Uterus (tissue), 4 donors: Measurements from ENCODE around the gene DCAF5. TPM values are rescaled to one million over a fixed set of nuclear protein-coding genes. Genes with fewer than 3 reads are reported as not detected.

Experiments used
- DNase-seq, 2 donors: peaks; one replicate each; pipeline ENCODE4 v3.0.0-alpha.2; 2019 to 2020
- H3K27ac ChIP-seq, 2 donors: fragments of 200-600 bp; sonication (generic); 1 replicate in 1 of 2; 2 replicates in 1 of 2; pipeline ENCODE4 v1.5.1; 2016 to 2018
- H3K27me3 ChIP-seq, 2 donors: fragments of 200-600 bp; sonication (generic); one replicate each; pipeline ENCODE4 v1.5.1; 2018 to 2019; ENCODE audit warnings: control low read depth in 1 of 2
- H3K36me3 ChIP-seq, 2 donors: fragments of 200-600 bp; sonication (generic); one replicate each; pipeline ENCODE4 v1.5.1; 2019; ENCODE audit warnings: control low read depth in 1 of 2
- H3K4me1 ChIP-seq, 2 donors: fragments of 200-600 bp; sonication (generic); one replicate each; pipeline ENCODE4 v1.5.1; 2018 to 2019; ENCODE audit warnings: control low read depth in 1 of 2
- H3K4me3 ChIP-seq, 2 donors: fragments of 200-600 bp; sonication (generic); 1 replicate in 1 of 2; 2 replicates in 1 of 2; pipeline ENCODE4 v1.5.1; 2018 to 2019; ENCODE audit warnings: mild to moderate bottlenecking in 1 of 2
- H3K9me3 ChIP-seq, 2 donors: fragments of 200-600 bp; sonication (generic); one replicate each; pipeline ENCODE4 v1.5.1; 2019; ENCODE audit warnings: control low read depth in 1 of 2
- CTCF ChIP-seq, 4 experiments: fragments of 200-600 bp in 2 of 4; fragments of 450-650 bp in 2 of 4; sonication (generic) in 2 of 4; IDR thresholded peaks; one replicate each; pipeline ENCODE4 v1.5.1; 2016 to 2019; ENCODE audit warnings: antibody characterized with exemption in 4 of 4, mild to moderate bottlenecking in 2 of 4, moderate library complexity in 1 of 4
- POLR2A ChIP-seq, 2 donors: fragments of 450-650 bp; IDR thresholded peaks; one replicate each; pipeline ENCODE4 v1.6.1; 2016; ENCODE audit warnings: antibody characterized with exemption in 2 of 2, mild to moderate bottlenecking in 1 of 2, moderate library complexity in 1 of 2
- intact Hi-C: fragments of 100-400 bp; cut with DNase I; formaldehyde crosslinking; loops from one replicate; pipeline ENCODE4 v1.15.1; 2023; ENCODE audit warnings: low total_unique reads
- total RNA-seq, 4 donors: library from RNA; depleted of rRNA in 3 of 4; stranded (reverse); fragments of >200 nt in 3 of 4; gene quantifications; one replicate each; pipeline versions ENCODE4 v1.1.0 to v1.2.4, GENCODE V29; 2014 to 2023
- donor health status: DM: yes; HTN: yes; CAD: no.

DCAF5 gene
- total RNA-seq, 4 donors from 2014 or later, result 32.2 to 68.5 (median 60.0) TPM

GRCh38 chr14:69096781-69097475 is 56.0 kb downstream of the DCAF5 start:
- Histone ChIP-seq H3K27me3 (no peaks in the 10 kb centered on the region), H3K4me1 (no peaks in the 10 kb centered on the region), H3K4me3 (no peak overlapping the region), H3K27ac (peak overlapping the region; percentile 2 to 68), H3K36me3 (no peaks in the 10 kb centered on the region), H3K9me3 (no peaks in the 10 kb centered on the region)
- TF ChIP-seq POLR2A (IDR thresholded peaks at IDR 0.05), result no peak
- no peak for TF ChIP-seq CTCF (IDR thresholded peaks at IDR 0.05)
- DNase-seq, result no peak
- intact Hi-C loops, result no loop called here

DNA sequence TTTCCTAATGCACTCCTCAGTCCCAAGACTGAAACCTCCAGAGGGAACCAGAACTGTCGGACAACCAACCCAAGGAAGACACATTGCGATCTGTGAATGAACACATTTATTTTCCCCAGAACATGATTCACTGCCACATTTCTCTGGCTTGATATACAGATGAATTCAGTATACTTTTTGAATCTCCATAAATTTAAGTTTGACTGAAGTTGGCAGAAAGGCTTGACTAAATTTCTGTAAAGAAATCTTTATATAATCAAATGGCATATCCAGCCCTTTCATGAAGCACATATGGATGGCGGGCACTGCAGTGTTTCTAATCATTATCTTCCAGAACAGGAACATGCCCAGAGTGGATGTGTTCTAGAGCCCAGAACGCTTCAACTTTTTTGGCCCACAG is 56.7 kb downstream of the DCAF5 start:
- no peaks in the 10 kb centered on the region for H3K9me3 ChIP-seq
- no peaks in the 10 kb centered on the region for H3K36me3 ChIP-seq
- no peak for DNase-seq
- no peaks in the 10 kb centered on the region for H3K27me3 ChIP-seq
- intact Hi-C loops, result no loop called here
- no peak for TF ChIP-seq CTCF (IDR thresholded peaks at IDR 0.05)
- TF ChIP-seq POLR2A (IDR thresholded peaks at IDR 0.05), result no peak
- H3K27ac ChIP-seq, result peak overlapping the region; percentile 2 to 68
- H3K4me3 ChIP-seq, result no peak overlapping the region
- no peaks in the 10 kb centered on the region for H3K4me1 ChIP-seq

DNA sequence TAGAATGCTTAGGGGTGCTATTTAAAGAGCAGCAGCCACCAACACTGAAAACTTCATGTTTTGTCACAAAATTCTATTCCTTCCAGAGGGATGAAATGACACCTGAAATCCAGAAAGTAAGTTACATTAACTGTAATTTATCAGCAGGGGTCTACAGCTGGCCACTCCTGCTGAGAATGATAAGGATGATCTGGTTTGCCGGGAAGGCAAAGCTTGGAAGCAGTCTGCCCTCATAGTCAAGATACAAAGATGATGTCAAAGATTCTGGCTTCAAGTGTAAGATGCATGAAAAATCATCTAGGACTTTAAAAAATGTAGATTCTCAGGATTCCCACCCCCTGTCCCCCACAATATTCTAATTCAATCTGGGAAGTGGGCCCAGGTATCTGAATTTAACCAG is 58.4 kb downstream of the DCAF5 start:
- TF ChIP-seq CTCF (IDR thresholded peaks at IDR 0.05) (no peak), POLR2A (IDR thresholded peaks at IDR 0.05) (no peak)
- no peak for DNase-seq
- H3K4me3 ChIP-seq, result no peak overlapping the region
- peak overlapping the region in 1 of 2 donors; percentile 50 for H3K27ac ChIP-seq
- H3K36me3 ChIP-seq, result no peaks in the 10 kb centered on the region
- H3K9me3 ChIP-seq, result no peaks in the 10 kb centered on the region
- H3K4me1 ChIP-seq, result no peaks in the 10 kb centered on the region
- intact Hi-C loops, result no loop called here
- H3K27me3 ChIP-seq, result no peaks in the 10 kb centered on the region

DNA sequence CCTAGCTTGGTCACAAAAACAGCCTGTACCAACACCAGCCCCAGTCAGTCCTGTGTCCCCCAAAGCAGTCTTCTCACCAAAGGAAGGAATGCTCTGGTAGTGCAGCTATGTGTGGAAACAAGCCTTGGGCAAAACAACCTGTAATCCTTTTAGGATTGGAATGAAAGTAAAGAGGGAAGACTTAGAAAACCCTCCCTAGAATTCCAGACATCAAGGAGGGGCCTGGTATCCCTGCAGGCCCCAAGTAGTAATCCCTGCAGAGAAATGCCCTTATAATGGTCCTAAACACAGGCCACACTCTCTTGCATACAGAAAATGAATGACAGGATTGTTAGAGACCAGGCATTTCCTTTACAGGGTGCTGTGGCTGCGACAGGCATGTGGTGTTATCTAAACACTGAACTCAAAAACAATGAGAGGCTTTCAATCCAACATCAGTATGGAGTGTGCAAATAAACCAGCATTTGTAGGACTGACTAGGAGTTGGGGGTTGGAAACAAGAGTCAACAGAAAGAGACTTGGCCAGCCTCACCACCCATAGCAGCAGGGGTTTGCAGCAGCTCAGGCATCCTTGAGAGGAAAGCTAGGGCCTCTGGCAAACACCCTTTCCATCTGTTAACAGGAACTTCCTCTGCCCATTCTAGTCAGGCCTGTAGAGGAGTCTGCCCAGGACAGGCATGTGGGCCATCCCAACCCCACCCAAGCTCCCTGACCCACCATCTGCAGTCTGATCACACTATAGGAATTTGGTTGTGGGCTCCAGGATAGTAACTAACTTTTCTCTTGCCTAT is 59.1 kb downstream of the DCAF5 start:
- TF ChIP-seq POLR2A (IDR thresholded peaks at IDR 0.05), result no peak
- no peak for TF ChIP-seq CTCF (IDR thresholded peaks at IDR 0.05)
- no peak overlapping the region for H3K4me3 ChIP-seq
- no peaks in the 10 kb centered on the region for H3K27me3 ChIP-seq
- DNase-seq, result no peak
- peak overlapping the region in 1 of 2 donors; percentile 50 for H3K27ac ChIP-seq
- H3K4me1 ChIP-seq, result no peaks in the 10 kb centered on the region
- no peaks in the 10 kb centered on the region for H3K36me3 ChIP-seq
- no peaks in the 10 kb centered on the region for H3K9me3 ChIP-seq
- intact Hi-C loops, result no loop called here

DNA sequence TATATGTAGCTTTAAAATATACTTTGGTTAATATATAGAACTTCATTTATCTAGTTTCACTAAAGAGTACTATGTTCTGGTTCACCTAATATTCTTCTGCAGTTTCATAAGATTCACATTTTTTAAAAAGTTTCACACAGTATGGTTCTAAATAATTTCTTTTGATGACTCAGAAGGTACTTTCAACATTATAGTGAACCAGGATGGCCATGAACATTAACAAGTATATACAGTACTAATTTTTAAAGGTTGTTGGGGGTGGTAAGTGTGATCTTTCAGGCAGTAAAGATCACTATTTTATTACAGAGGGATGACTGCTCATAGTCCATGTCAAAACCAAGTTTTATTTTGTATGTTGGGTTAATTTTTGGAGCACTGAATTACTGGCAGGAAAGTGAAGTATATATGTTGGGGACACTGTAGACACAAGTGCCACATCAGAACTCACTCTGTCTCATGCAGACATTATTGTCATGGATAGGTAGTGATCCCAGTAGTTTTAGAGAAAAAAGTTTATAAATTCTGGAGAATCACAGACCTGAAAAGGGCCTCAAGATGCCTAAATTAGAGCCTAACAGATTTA is 60.0 kb downstream of the DCAF5 start:
- Histone ChIP-seq H3K9me3 (no peaks in the 10 kb centered on the region), H3K27ac (peak overlapping the region in 1 of 2 donors; percentile 50), H3K4me1 (no peaks in the 10 kb centered on the region), H3K36me3 (no peaks in the 10 kb centered on the region), H3K4me3 (no peak overlapping the region), H3K27me3 (no peaks in the 10 kb centered on the region)
- DNase-seq, result no peak
- intact Hi-C loops, result no loop called here
- TF ChIP-seq POLR2A (IDR thresholded peaks at IDR 0.05), result no peak
- no peak for TF ChIP-seq CTCF (IDR thresholded peaks at IDR 0.05)
